HL-60 (cell line): ENCODE data around the gene TXNDC2.

ENCODE experiments used
- CTCF ChIP-seq: IDR thresholded peaks from one replicate; pipeline ENCODE4 v1.5.1; 2011; ENCODE audit warnings: low read length, control low read depth, inconsistent platforms; ENCODE audit not compliant: insufficient read depth
- POLR2AphosphoS5 ChIP-seq: IDR thresholded peaks from 2 replicates; pipeline ENCODE4 v1.6.1; 2012; ENCODE audit warnings: low read depth
- REST ChIP-seq: IDR thresholded peaks from 2 replicates; pipeline ENCODE4 v1.6.1; 2012; ENCODE audit warnings: low read depth; ENCODE audit not compliant: insufficient replicate concordance

- TF ChIP-seq CTCF (no peak), POLR2AphosphoS5 (no peak), REST (no peak)
These were observed 22.5 kb upstream of the TXNDC2 start for GRCh38 chr18:9863282-9863681.
